GM12873 (cell line): Measurements from ENCODE around the gene SLC17A5.

Source experiments
- TF ChIP-seq, protein P1 (sequence below): IDR thresholded peaks from 2 replicates; pipeline ENCODE4 v1.5.1; 2012; ENCODE audit warnings: low read depth, mild to moderate bottlenecking, moderate library complexity, low read length, control low read depth; ENCODE audit not compliant: insufficient read depth; ENCODE audit errors: missing control alignments

Gene SLC17A5

DNA sequence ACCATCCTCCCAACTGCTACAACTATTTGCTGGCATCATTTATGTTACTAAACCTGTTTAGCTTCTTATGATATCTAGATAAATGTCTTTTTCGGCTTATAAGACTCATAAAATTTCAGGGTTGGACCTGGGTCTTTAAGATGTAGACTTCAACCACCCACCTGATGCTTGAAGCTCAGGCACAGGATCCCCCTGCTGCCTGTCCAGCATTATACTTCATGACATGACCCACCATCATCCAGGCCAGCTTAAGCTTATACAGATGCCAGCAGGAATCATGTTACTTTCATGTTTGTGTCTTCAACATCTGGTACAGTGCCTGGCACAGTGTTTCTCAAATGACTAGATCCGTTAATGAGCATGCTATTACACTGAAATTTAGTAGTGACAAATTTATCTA lies 47.4 kb downstream of the SLC17A5 start:
- TF ChIP-seq, protein P1, sequence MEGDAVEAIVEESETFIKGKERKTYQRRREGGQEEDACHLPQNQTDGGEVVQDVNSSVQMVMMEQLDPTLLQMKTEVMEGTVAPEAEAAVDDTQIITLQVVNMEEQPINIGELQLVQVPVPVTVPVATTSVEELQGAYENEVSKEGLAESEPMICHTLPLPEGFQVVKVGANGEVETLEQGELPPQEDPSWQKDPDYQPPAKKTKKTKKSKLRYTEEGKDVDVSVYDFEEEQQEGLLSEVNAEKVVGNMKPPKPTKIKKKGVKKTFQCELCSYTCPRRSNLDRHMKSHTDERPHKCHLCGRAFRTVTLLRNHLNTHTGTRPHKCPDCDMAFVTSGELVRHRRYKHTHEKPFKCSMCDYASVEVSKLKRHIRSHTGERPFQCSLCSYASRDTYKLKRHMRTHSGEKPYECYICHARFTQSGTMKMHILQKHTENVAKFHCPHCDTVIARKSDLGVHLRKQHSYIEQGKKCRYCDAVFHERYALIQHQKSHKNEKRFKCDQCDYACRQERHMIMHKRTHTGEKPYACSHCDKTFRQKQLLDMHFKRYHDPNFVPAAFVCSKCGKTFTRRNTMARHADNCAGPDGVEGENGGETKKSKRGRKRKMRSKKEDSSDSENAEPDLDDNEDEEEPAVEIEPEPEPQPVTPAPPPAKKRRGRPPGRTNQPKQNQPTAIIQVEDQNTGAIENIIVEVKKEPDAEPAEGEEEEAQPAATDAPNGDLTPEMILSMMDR: no peak

DNA sequence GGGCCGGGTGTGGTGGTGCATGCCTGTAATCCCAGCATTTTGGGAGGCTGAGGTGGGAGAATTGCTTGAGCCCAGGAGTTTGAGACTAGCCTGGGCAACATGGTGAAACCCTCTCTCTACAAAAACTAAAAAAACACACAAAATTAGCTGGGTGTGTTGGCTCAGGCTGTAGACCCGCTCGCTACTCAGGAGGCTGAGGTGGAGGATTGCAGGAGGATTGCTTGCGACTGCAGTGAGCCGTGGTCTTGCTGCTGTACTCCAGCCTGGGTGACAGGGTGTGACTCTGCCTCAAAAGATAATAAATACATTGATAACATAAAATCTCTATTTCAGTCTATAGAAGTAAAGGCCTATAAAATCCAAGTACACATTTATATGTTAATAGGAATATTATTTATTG lies 49.3 kb downstream of the SLC17A5 start:
- TF ChIP-seq, protein P1: no peak

- TF ChIP-seq, protein P1: no peak
Observed at GRCh38 chr6:73604020-73604419, 49.8 kb downstream of the SLC17A5 start.

GRCh38 chr6:73586416-73586974 lies 67.3 kb downstream of the SLC17A5 start:
- TF ChIP-seq, protein P1: no peak

- TF ChIP-seq, protein P1: no peak
Observed at GRCh38 chr6:73585566-73586415, 68.0 kb downstream of the SLC17A5 start.

DNA sequence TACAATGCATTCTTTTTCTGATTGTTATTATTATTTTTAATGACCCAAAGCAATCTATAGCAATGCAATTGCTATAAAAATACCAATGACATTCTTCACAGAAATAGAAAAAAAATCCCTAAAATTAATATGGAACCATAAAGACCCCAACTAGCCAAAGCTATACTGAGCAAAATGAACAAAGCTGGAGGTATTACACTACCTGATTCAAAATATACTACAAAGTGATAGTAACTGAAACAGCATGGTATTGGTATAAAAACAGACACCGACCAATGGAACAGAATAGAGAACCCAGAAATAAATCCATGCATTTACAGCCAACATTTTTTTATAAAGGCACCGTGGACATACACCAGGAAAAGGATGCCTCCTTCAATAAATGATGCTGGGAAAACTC lies 72.5 kb downstream of the SLC17A5 start:
- TF ChIP-seq, protein P1: no peak

- TF ChIP-seq, protein P1: peak; percentile 54
Observed at GRCh38 chr6:73580247-73581149, 73.3 kb downstream of the SLC17A5 start.
